ENCODE results near the gene ZBBX. TPM values are rescaled to one million over a fixed set of nuclear protein-coding genes. Genes with fewer than 3 reads are reported as not detected.

Gene ZBBX
- total RNA-seq, 1 donor from 2014 or later: 4.8 TPM

- Mint-ChIP-seq H3K4me3 (ENCODE audit: low read depth) (no peak overlapping the region), H3K9me3 (ENCODE audit: low read depth) (no peaks in the 10 kb centered on the region), H3K4me1 (ENCODE audit: low read depth) (peaks cover 3% of the 10 kb centered on the region), H3K27me3 (no peaks in the 10 kb centered on the region), H3K27ac (no peak overlapping the region), H3K36me3 (ENCODE audit: insufficient read depth) (no peaks in the 10 kb centered on the region)
- no peak for DNase-seq (ENCODE audit: low spot score, unreplicated experiment)
- TF ChIP-seq CTCF (IDR thresholded peaks at IDR 0.05; ENCODE audit: unreplicated experiment): no peak
Measured at GRCh38 chr3:167318306-167318705, 61.8 kb downstream of the ZBBX start.

GRCh38 chr3:167306319-167306718 lies 73.8 kb downstream of the ZBBX start:
- TF ChIP-seq CTCF (IDR thresholded peaks at IDR 0.05; ENCODE audit: unreplicated experiment): no peak
- peaks cover 3% of the 10 kb centered on the region for H3K9me3 Mint-ChIP-seq (ENCODE audit: low read depth)

GRCh38 chr3:167305340-167305890 lies 74.7 kb downstream of the ZBBX start:
- Mint-ChIP-seq H3K27ac (no peak overlapping the region), H3K27me3 (no peaks in the 10 kb centered on the region), H3K4me1 (ENCODE audit: low read depth) (no peaks in the 10 kb centered on the region), H3K9me3 (ENCODE audit: low read depth) (peaks cover 3% of the 10 kb centered on the region), H3K36me3 (ENCODE audit: insufficient read depth) (no peaks in the 10 kb centered on the region), H3K4me3 (ENCODE audit: low read depth) (no peak overlapping the region)
- no peak for TF ChIP-seq CTCF (IDR thresholded peaks at IDR 0.05; ENCODE audit: unreplicated experiment)
- DNase-seq (ENCODE audit: low spot score, unreplicated experiment): no peak

More at GRCh38 chr3:167306319-167306718, 73.8 kb downstream of the ZBBX start:
- Mint-ChIP-seq H3K27ac (no peak overlapping the region), H3K4me3 (ENCODE audit: low read depth) (no peak overlapping the region), H3K4me1 (ENCODE audit: low read depth) (no peaks in the 10 kb centered on the region), H3K36me3 (ENCODE audit: insufficient read depth) (no peaks in the 10 kb centered on the region), H3K27me3 (no peaks in the 10 kb centered on the region)
- DNase-seq (ENCODE audit: low spot score, unreplicated experiment): no peak

GRCh38 chr3:167304077-167304476 lies 76.0 kb downstream of the ZBBX start:
- Mint-ChIP-seq H3K9me3 (ENCODE audit: low read depth) (no peaks in the 10 kb centered on the region), H3K27ac (no peak overlapping the region), H3K4me3 (ENCODE audit: low read depth) (no peak overlapping the region), H3K27me3 (no peaks in the 10 kb centered on the region), H3K4me1 (ENCODE audit: low read depth) (no peaks in the 10 kb centered on the region), H3K36me3 (ENCODE audit: insufficient read depth) (no peaks in the 10 kb centered on the region)
- TF ChIP-seq CTCF (IDR thresholded peaks at IDR 0.05; ENCODE audit: unreplicated experiment): no peak
- no peak for DNase-seq (ENCODE audit: low spot score, unreplicated experiment)

GRCh38 chr3:167302678-167303077 lies 77.4 kb downstream of the ZBBX start:
- Mint-ChIP-seq H3K27me3 (no peaks in the 10 kb centered on the region), H3K4me1 (ENCODE audit: low read depth) (no peaks in the 10 kb centered on the region), H3K4me3 (ENCODE audit: low read depth) (no peak overlapping the region), H3K27ac (no peak overlapping the region), H3K36me3 (ENCODE audit: insufficient read depth) (no peaks in the 10 kb centered on the region), H3K9me3 (ENCODE audit: low read depth) (no peaks in the 10 kb centered on the region)
- no peak for DNase-seq (ENCODE audit: low spot score, unreplicated experiment)
- no peak for TF ChIP-seq CTCF (IDR thresholded peaks at IDR 0.05; ENCODE audit: unreplicated experiment)

Measured in progenitor cell of endocrine pancreas (in vitro differentiated cells).